Measurements from ENCODE around the gene ODAD4.
A peak's percentile ranks its signal among the peaks of the same experiment; 100 is the strongest.

The ODAD4 gene, protein sequence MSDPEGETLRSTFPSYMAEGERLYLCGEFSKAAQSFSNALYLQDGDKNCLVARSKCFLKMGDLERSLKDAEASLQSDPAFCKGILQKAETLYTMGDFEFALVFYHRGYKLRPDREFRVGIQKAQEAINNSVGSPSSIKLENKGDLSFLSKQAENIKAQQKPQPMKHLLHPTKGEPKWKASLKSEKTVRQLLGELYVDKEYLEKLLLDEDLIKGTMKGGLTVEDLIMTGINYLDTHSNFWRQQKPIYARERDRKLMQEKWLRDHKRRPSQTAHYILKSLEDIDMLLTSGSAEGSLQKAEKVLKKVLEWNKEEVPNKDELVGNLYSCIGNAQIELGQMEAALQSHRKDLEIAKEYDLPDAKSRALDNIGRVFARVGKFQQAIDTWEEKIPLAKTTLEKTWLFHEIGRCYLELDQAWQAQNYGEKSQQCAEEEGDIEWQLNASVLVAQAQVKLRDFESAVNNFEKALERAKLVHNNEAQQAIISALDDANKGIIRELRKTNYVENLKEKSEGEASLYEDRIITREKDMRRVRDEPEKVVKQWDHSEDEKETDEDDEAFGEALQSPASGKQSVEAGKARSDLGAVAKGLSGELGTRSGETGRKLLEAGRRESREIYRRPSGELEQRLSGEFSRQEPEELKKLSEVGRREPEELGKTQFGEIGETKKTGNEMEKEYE

DNA sequence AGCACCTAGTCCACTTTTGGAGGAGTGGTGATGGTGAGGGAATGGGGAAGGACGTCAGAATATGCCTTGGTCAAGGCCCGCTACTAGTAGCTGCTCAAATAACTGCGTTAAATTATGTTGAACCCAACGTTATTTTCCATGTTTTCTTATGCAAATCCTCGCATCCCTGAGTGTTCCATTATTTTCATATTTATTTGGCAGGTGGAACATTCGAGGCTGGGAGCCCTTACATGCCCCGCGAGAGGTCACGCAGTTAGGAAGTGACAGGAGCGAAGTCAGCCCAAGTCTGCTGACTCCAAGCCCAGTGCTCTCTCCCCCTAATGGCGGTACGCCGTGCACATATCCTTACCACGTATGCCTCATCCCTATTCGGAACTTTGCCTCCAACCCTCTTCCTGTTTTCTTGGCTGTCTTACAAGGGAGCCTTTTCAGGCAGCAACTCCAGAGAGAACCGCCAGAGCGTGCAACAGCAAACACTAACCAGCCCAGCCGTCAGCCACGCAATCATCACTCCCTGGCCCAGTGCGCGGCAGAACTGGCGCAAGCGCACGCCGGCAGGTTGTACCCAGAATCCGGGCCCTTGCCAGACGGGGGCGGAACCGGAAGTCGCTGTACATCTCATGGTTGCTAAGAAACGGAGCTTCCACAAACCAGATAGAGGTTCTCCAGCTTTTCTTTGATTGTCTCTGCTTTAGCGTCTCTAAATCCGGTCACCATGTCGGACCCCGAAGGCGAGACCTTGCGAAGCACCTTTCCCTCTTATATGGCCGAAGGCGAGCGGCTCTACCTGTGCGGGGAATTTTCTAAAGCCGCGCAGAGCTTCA lies at the start of gene ODAD4:
Gene ODAD4, plus strand, starts transcription at position 609 of the 824 bp plus-strand sequence. Its CDS starts 107 bp downstream, at position 716.
- TF ChIP-seq, protein P1, sequence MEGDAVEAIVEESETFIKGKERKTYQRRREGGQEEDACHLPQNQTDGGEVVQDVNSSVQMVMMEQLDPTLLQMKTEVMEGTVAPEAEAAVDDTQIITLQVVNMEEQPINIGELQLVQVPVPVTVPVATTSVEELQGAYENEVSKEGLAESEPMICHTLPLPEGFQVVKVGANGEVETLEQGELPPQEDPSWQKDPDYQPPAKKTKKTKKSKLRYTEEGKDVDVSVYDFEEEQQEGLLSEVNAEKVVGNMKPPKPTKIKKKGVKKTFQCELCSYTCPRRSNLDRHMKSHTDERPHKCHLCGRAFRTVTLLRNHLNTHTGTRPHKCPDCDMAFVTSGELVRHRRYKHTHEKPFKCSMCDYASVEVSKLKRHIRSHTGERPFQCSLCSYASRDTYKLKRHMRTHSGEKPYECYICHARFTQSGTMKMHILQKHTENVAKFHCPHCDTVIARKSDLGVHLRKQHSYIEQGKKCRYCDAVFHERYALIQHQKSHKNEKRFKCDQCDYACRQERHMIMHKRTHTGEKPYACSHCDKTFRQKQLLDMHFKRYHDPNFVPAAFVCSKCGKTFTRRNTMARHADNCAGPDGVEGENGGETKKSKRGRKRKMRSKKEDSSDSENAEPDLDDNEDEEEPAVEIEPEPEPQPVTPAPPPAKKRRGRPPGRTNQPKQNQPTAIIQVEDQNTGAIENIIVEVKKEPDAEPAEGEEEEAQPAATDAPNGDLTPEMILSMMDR (IDR thresholded peaks at IDR 0.05; ENCODE audit: insufficient read depth, low read depth, low read length, missing control alignments) = peak; percentile 23
- DNase-seq (ENCODE audit: low read depth) = peak; percentile 95

DNA sequence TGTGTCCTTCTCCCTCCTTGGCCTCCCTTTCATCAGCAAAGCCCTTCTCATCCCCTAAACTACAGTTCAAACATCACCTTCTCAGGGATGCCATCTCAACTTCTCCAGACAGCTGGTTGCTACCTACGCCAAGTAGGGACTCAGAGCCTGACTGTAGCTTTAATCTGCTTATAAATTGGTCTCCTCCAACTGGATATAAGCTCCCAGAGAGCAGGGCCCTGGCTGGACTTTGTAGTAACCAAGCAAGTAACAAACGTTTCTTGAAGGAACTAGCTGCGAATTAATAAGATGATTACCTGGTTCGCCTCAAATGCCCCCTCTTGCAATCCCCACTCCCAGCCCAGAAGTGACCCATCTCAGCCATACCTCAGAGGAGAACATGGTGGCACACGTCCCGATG lies 47.7 kb upstream of the ODAD4 start:
- H3K4me3 ChIP-seq (ENCODE audit: low read depth, low read length) = no peak overlapping the region
- no peak for DNase-seq (ENCODE audit: low read depth)
- TF ChIP-seq, protein P1 (IDR thresholded peaks at IDR 0.05; ENCODE audit: insufficient read depth, low read depth, low read length, missing control alignments) = no peak

More for the DNA sequence above, at the start of gene ODAD4:
- peak within 1 kb of the TSS; percentile 88 for H3K4me3 ChIP-seq (ENCODE audit: low read depth, low read length)

DNA sequence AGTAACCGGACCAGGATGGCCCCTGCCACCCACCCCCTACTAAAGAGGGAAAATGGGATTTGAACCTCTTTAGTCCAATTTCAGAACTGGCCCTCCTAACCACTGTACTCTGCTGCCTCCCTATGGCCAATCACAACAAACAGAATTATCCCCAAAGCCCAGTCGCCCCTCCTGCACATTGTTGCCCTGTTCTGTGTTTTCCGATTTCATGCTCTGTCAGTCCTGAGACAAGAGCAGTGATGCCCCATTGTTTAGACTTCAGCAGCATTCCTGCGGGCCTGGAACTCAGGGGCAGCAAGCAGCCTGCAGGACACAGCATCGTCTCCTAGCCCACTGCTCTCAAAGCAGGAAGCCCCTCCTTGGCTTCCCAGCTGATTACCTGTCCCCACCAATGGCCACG lies 44.7 kb upstream of the ODAD4 start:
- DNase-seq (ENCODE audit: low read depth) = no peak
- TF ChIP-seq, protein P1 (IDR thresholded peaks at IDR 0.05; ENCODE audit: insufficient read depth, low read depth, low read length, missing control alignments) = no peak
- no peak overlapping the region for H3K4me3 ChIP-seq (ENCODE audit: low read depth, low read length)

DNA sequence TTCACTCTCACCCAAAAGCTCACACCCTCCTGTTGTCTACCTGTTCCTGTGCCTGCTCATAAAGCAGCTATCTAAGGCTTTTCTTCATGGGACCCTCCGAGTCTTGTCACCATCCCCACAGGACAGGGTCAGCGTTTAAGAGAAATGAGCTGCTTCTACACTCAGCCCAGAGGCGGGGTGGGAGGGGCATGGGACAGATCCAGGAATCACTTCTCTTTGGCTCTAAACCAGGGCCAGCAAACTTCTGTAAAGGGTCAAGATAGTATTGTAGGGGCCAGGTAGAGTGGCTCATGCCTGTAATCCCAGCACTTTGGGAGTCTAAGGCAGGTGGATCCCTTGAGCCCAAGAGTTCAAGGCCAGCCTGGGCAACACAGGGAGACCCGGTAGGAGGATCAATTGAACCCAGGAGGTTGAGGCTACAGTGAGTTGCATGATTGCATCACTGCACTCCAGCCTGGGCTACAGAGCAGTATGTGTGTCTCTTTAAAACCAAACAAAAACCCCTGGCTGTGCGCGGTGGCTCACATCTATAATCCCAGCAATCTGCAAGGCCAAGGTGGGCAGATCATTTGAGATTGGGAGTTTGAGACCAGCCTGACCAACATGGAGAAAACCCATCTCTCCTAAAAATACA lies 42.0 kb upstream of the ODAD4 start:
- TF ChIP-seq, protein P1 (IDR thresholded peaks at IDR 0.05; ENCODE audit: insufficient read depth, low read depth, low read length, missing control alignments) = no peak

DNA sequence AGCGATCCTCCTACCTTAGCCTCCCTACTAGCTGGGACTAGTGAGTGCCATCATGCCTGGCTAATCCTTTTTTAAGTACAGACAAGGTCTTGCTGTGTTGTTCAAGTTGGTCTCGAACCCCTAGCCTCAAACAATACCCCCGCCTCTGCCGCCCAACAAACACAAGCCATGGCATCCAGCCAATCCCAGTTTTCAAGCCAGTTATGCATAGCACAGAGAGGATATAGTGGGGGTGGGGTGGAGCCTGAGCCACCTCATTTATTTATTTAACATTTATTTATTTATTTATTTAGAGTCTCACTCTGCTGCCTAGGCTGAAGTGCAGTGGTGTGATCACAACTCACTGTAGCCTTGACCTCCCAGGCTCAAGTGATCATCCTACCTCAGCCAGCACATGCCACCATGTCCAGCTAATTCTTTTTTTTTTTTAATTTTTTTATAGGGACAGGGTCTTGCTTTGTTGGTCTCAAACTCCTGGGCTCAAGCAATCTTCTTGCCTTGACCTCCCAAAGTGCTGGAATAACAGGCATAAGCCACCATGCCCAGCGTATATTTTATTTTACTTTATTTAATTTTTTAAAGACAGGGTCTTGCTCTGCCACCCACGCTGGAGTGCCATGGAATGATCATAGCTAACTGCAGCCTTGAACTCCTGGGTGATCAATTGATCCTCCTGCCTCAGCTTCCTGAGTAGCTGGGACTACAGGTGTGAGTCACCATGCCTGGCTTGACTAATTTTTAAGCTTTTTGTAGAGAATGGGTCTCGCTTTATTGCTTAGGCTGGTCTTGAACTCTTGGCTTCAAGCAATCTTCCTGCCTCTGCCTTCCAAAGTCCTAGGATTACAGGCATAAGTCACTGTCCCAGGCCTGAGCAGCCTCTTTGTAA lies 39.0 kb upstream of the ODAD4 start:
- H3K4me3 ChIP-seq (ENCODE audit: low read depth, low read length) = no peak overlapping the region
- DNase-seq (ENCODE audit: low read depth) = no peak
- TF ChIP-seq, protein P1 (IDR thresholded peaks at IDR 0.05; ENCODE audit: insufficient read depth, low read depth, low read length, missing control alignments) = no peak

More for the DNA sequence above, 42.0 kb upstream of the ODAD4 start:
- DNase-seq (ENCODE audit: low read depth) = no peak
- no peak overlapping the region for H3K4me3 ChIP-seq (ENCODE audit: low read depth, low read length)

All from GM12865 (cell line).